ENCODE measurements around the gene COTL1.

COTL1 gene

GRCh38 chr16:84598360-84598759, 19.5 kb downstream of the COTL1 start:
- TF ChIP-seq CTCF (IDR thresholded peaks at IDR 0.05): no peak
- peak overlapping the region; percentile 93 for H3K27ac ChIP-seq
- H3K27me3 ChIP-seq: no peaks in the 10 kb centered on the region
- H3K4me3 ChIP-seq (ENCODE audit: low read depth in 1 of 2, low read length in 1 of 2): peak overlapping the region; percentile 80 to 92
- H3K36me3 ChIP-seq: peaks cover 30% of the 10 kb centered on the region
- no peaks in the 10 kb centered on the region for H3K9me3 ChIP-seq
- H3K4me1 ChIP-seq (ENCODE audit: control insufficient read depth in 1 of 2, insufficient read depth in 1 of 2, low read depth in 1 of 2, low read length in 1 of 2): peaks cover 87 to 98% of the 10 kb centered on the region in 2 experiments

- peaks cover 87 to 98% of the 10 kb centered on the region in 2 experiments for H3K4me1 ChIP-seq (ENCODE audit: control insufficient read depth in 1 of 2, insufficient read depth in 1 of 2, low read depth in 1 of 2, low read length in 1 of 2)
- no peaks in the 10 kb centered on the region for H3K27me3 ChIP-seq
- H3K4me3 ChIP-seq (ENCODE audit: low read depth in 1 of 2, low read length in 1 of 2): peak overlapping the region; percentile 80 to 92
- no peaks in the 10 kb centered on the region for H3K9me3 ChIP-seq
- no peak for TF ChIP-seq CTCF (IDR thresholded peaks at IDR 0.05)
- peak overlapping the region; percentile 93 for H3K27ac ChIP-seq
- H3K36me3 ChIP-seq: peaks cover 32% of the 10 kb centered on the region
These were observed 19.9 kb downstream of the COTL1 start for GRCh38 chr16:84597931-84598351.

- peaks cover 87 to 98% of the 10 kb centered on the region in 2 experiments for H3K4me1 ChIP-seq (ENCODE audit: control insufficient read depth in 1 of 2, insufficient read depth in 1 of 2, low read depth in 1 of 2, low read length in 1 of 2)
- H3K36me3 ChIP-seq: peaks cover 36% of the 10 kb centered on the region
These were observed 20.4 kb downstream of the COTL1 start for GRCh38 chr16:84597528-84597896.

GRCh38 chr16:84596801-84597527, 20.9 kb downstream of the COTL1 start:
- TF ChIP-seq CTCF (IDR thresholded peaks at IDR 0.05): no peak
- H3K4me3 ChIP-seq (ENCODE audit: low read depth in 1 of 2, low read length in 1 of 2): peak overlapping the region; percentile 80 to 92
- no peaks in the 10 kb centered on the region for H3K27me3 ChIP-seq
- H3K4me1 ChIP-seq (ENCODE audit: control insufficient read depth in 1 of 2, insufficient read depth in 1 of 2, low read depth in 1 of 2, low read length in 1 of 2): peaks cover 87 to 98% of the 10 kb centered on the region in 2 experiments
- H3K9me3 ChIP-seq: no peaks in the 10 kb centered on the region
- H3K36me3 ChIP-seq: peaks cover 42% of the 10 kb centered on the region
- peak overlapping the region; percentile 93 for H3K27ac ChIP-seq

More at GRCh38 chr16:84597528-84597896, 20.4 kb downstream of the COTL1 start:
- Histone ChIP-seq H3K27me3 (no peaks in the 10 kb centered on the region), H3K9me3 (no peaks in the 10 kb centered on the region), H3K27ac (peak overlapping the region; percentile 93), H3K4me3 (ENCODE audit: low read depth in 1 of 2, low read length in 1 of 2) (peak overlapping the region; percentile 80 to 92)
- TF ChIP-seq CTCF (IDR thresholded peaks at IDR 0.05): no peak

- H3K9me3 ChIP-seq: no peaks in the 10 kb centered on the region
- H3K36me3 ChIP-seq: peaks cover 35% of the 10 kb centered on the region
- peaks cover 84 to 92% of the 10 kb centered on the region in 2 experiments for H3K4me1 ChIP-seq (ENCODE audit: control insufficient read depth in 1 of 2, insufficient read depth in 1 of 2, low read depth in 1 of 2, low read length in 1 of 2)
- H3K27ac ChIP-seq: peak overlapping the region; percentile 93
- no peak for TF ChIP-seq CTCF (IDR thresholded peaks at IDR 0.05)
- peak overlapping the region; percentile 80 to 92 for H3K4me3 ChIP-seq (ENCODE audit: low read depth in 1 of 2, low read length in 1 of 2)
- H3K27me3 ChIP-seq: no peaks in the 10 kb centered on the region
These were observed 21.7 kb downstream of the COTL1 start for GRCh38 chr16:84596161-84596560.
